Hematopoietic multipotent progenitor cell treated with erythropoietin and hydrocortisone succinate and interleukin-3 and kit ligand, for 8 days (in vitro differentiated cells): Measurements from ENCODE around the gene RAI2.
"Not testable (repeated sequence)": the region's sequence is repeated elsewhere in the genome, so short reads cannot be mapped to it uniquely, and the experiment has no call there.

ENCODE experiments used
- DNase-seq: peaks from one replicate; pipeline ENCODE4 v3.0.0-alpha.2; 2015

Gene RAI2

GRCh38 chrX:17828171-17828570 is 32.9 kb downstream of the RAI2 start:
- DNase-seq = no peak

GRCh38 chrX:17826609-17827496 is 34.2 kb downstream of the RAI2 start:
- no peak for DNase-seq

DNA sequence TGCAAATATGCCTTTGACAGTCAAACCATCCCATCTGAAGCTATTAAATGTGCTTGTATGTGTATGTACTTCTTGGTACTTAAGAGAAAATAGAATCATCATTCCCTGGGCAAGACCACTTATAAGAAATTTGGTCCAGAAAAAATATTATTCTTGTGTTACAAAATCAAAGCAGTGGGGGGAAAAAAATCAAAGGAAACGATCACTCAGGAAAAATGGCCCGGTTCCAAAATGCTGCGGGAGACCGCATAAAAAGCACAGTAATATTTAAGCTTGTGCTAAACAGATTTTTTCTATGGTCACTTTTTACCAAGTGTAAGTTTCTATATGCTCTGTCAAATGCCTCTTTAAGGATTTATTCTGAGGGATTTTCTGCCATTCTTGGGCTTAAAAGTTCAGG is 36.1 kb downstream of the RAI2 start:
- no peak for DNase-seq

DNA sequence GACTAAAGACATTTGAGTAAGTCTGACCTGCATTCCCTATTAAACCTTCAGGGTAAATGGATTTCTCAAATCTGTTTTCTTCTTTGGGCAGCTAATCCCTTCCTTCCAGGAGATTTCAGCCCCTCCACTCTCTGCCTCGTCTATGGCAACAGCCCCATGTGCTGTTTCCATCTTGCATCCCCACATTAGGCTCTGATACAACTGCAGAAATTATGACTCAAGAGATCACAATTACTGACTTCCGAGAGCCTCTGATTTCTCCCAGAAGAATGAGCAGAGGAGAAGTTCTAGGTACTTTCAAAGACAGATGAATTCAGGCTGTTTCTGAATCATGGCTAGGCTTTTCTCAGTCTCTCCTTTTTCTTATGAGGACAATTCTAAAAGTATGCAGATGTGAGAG is 38.7 kb downstream of the RAI2 start:
- no peak for DNase-seq

- DNase-seq = no peak
These were observed 41.0 kb downstream of the RAI2 start for GRCh38 chrX:17820100-17820499.

- no peak for DNase-seq
These were observed 42.4 kb downstream of the RAI2 start for GRCh38 chrX:17818726-17819125.

- no peak for DNase-seq
These were observed 43.8 kb downstream of the RAI2 start for GRCh38 chrX:17817251-17817650.

GRCh38 chrX:17814557-17814956 is 46.5 kb downstream of the RAI2 start:
- no peak for DNase-seq

GRCh38 chrX:17814059-17814458 is 47.0 kb downstream of the RAI2 start:
- no peak for DNase-seq

DNA sequence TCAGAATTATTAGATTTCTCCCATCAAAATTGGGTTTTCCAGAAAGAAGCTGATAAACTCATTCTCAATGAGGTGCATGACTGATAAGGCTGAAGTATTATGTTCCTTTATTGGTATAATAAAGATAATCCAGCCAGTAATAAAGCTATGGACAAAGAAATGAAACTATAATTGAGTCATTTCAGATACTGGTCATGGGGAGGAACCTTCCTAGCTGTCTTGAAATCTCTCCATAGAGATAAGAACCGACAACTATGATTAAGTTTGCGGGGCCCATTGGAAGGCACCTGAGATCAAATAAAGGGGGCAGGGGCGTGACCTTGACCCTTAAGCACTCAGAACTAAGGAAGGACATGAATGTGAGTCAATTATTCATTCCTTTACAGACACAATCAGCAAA is 47.8 kb downstream of the RAI2 start:
- no peak for DNase-seq

- DNase-seq = peak; percentile 3
These were observed 48.3 kb downstream of the RAI2 start for GRCh38 chrX:17812763-17813162.

DNA sequence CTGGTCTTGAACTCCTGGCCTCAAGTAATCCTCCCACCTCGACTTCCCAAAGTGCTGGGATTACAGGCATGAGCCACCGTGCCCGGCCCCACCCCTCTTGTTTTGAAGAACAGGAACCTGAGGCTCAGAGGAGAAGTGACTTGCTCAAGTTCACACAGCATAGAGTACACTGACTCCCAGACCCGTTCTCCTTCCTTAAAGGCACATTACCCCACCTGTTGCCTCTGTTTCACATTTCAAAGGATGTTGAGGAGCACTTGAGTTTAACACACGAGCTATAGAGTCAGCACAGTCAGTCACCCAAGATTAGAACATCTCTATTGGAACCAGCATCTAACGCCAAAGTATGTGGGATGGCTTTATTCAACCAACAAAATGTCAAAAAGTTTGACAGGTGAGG is 51.1 kb downstream of the RAI2 start:
- DNase-seq = no peak

DNA sequence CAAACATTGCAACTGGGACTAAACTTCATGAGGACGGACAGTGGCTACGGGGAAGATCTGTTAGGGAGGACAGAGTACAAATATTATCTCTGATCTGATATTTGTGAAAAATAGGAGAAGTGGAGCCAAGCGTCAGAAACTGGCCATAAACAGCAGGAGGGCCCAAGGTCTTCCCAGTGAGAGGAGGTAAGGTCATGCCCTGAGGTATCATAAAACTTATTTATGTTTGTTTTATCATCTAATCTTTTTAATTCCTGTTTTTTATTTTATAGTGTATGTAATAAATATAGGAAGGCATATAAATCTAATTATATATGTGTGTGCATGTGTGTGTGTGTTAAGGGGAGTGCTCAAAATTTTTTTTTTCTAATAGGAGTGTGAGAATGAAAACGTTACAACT is 51.8 kb downstream of the RAI2 start:
- DNase-seq = no peak

DNA sequence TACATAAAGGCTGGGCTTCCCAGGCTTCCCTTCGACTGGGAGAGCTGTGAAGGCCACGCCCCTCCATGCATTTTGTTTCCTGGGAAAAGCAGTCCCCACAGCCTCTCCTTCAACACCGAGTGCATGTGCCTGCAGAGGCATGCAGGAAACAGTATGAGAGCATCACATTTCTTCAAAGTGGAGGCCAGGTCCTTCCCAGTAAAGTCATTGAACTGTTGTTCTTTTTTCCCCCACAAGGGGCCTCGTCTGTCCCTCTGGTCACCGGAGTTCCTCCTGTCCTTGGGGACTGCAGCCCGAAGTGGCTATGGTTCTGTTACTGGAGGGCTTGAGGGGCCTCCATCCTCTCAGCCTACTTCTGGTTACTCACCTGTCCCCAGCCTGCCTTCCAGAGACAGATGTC is 56.0 kb downstream of the RAI2 start:
- no peak for DNase-seq

- no peak for DNase-seq
These were observed 57.6 kb downstream of the RAI2 start for GRCh38 chrX:17803449-17803848.

DNA sequence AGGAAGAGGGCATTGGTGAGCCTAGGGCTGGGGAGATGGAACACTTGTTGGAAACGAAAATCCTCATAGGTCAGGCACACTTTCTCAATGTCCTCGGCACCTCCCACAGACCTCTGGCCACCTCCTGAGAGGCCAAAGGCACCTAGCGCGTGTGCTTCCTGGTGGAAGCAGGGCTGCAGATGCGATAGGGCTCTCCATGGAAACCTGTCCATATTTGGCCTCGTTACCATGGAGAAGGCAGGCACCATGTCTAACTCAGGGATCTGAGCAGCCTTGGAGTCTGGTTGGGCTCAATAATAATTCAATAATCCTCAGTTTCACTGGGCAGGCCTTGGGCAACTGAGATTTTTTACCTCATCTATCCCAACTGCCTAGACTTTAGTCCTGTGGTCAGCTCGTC is 58.3 kb downstream of the RAI2 start:
- DNase-seq = no peak

DNA sequence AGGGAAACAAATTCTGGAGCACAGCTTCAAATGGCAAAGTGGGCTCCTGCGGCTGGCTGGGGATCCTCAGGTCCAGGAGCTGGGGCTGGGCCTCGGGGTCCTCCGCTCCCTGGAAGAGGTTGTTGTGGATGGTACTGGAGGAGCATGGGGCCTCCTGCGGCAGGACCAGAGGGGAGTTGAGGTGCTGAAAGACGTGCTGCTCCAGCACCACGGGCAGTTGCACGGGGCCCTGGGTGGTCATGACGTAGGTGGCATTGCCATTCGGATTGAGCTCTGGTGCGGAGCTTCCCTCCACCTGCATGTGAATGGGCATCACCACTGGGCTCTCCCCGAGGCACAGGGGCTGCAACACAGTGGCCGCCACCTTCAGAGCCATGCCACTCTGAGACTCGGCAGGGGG is 59.7 kb downstream of the RAI2 start:
- no peak for DNase-seq

GRCh38 chrX:17798921-17799320 is 62.2 kb downstream of the RAI2 start:
- DNase-seq = no peak

GRCh38 chrX:17792826-17793225 is 68.3 kb downstream of the RAI2 start:
- no peak for DNase-seq

DNA sequence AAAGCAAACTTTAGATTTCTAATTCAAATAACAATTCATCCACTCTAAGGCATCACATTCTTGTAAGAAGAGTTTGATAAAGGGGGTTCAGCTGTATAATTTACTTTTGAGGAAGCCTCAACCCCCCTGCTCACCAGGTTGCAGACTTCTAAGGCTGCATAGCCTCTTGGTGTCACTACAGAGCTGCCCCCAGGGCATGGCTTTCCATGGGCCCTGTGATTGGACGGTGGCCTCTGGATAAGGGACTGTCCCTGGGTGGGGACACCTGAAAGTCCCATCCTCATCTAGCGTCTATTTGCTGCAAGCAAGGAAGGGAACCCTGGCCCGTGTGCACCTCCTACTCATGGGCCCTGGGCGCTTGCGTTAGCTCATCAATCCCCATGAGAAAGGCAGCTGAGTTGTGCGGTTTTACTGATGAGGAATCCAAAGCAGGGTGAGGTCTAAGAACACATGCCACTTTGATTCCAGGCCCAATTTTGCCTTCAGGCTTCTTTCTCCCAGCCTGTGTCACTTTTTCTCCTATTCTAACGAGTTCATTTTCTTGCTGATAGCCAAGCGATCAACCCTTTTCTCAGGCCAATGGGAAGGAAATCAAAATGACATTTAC is 72.0 kb downstream of the RAI2 start:
- no peak for DNase-seq

DNA sequence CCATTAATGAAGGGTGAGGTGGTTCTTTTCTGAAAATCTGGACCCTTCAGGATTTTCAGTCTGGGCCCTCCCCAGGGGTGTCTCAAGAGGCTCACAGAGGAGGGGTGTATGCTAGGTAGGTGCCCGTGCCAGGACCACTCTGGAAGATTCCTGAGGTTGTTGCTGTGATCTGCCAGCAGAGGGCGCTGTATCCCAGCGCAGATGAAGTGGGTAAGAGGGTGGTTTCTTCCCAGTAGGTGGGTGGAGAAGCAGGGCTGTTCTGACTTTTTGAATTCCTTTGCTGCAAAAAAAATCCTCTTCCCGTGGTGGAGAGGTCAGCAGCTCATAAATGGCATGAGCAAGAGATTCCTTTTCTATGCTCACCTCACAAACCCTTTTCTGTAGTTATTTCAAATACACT is 72.7 kb downstream of the RAI2 start:
- peak; percentile 23 for DNase-seq

DNA sequence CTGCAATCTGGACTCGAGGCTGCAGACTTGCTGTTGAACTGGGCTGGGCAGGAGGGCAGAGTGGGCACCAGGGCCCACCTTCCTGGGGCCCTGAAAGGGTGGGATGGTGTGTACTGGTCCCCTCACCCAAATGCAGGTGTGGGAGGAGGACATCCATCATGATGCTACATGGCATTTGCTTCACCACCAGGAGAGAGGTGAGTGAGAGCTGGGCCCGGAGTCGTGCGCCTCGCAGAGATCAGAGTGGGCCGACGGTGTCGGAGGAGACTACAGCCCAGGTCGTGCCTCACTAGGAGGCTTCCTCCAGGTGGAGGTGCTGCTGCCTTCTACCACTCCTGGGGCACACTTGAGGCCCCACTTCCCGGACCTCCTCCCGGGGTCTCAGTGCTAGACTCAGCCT is 73.5 kb downstream of the RAI2 start:
- no peak for DNase-seq

GRCh38 chrX:17786554-17787347 is 74.3 kb downstream of the RAI2 start:
- not testable (repeated sequence) for DNase-seq

- DNase-seq = no peak
These were observed 81.7 kb downstream of the RAI2 start for GRCh38 chrX:17779434-17779833.
